ENCODE measurements around the gene IKBKG.
"Not testable (repeated sequence)": the region's sequence is repeated elsewhere in the genome, so short reads cannot be mapped to it uniquely, and the experiment has no call there.

The IKBKG gene

GRCh38 chrX:154608823-154609222 is 61.4 kb downstream of the IKBKG start:
- DNase-seq, result not testable (repeated sequence)

DNA sequence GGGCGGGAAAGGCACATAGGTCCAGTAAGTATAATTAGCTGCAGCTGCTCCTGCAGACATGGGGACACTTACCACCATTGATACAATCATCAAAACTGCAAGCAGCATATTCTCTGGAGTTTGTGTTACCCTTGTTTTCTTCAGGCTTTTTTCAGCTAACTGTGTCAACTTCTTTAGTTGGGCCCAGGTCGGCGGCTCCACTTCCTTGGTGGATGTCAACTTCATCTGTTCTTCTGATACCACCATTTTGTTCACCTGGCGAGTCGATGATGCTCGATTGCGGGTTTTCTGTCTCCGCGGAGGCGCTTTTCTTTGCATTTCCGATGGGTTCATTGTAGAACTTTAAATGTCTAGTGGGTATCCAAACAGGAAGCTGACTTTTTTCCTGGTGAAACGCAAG is 63.7 kb downstream of the IKBKG start:
- not testable (repeated sequence) for DNase-seq

GRCh38 chrX:154613586-154613985 is 66.2 kb downstream of the IKBKG start:
- not testable (repeated sequence) for DNase-seq

Measured in NCI-H748 treated with DMSO at 0.1 percent for 48 hours (cell line).